HG03064 (cell line): Measurements from ENCODE around the gene KAT6B.
"Not testable (repeated sequence)": the region's sequence is repeated elsewhere in the genome, so short reads cannot be mapped to it uniquely, and the experiment has no call there.

ENCODE experiments used
- ATAC-seq: cut with Tn5 transposase; IDR thresholded peaks from one replicate; pipeline ENCODE4 v1.9.1; 2021; ENCODE audit warnings: low read depth; ENCODE audit not compliant: unreplicated experiment

Gene KAT6B

GRCh38 chr10:75055896-75056406 is 229.6 kb downstream of the KAT6B start:
- ATAC-seq, result not testable (repeated sequence)

GRCh38 chr10:75057680-75058079 is 231.3 kb downstream of the KAT6B start:
- ATAC-seq, result no peak

GRCh38 chr10:75058161-75058560 is 231.8 kb downstream of the KAT6B start:
- ATAC-seq, result no peak

- no peak for ATAC-seq
These were observed 235.5 kb downstream of the KAT6B start for GRCh38 chr10:75061709-75062505.

GRCh38 chr10:75062506-75063299 is 236.3 kb downstream of the KAT6B start:
- ATAC-seq, result no peak

GRCh38 chr10:75063461-75064230 is 237.2 kb downstream of the KAT6B start:
- ATAC-seq, result no peak

- no peak for ATAC-seq
These were observed 238.7 kb downstream of the KAT6B start for GRCh38 chr10:75065076-75065475.

GRCh38 chr10:75066271-75066670 is 239.9 kb downstream of the KAT6B start:
- ATAC-seq, result no peak

- ATAC-seq, result no peak
These were observed 240.9 kb downstream of the KAT6B start for GRCh38 chr10:75067272-75067671.

- ATAC-seq, result no peak
These were observed 242.1 kb downstream of the KAT6B start for GRCh38 chr10:75068523-75068922.

- ATAC-seq, result no peak
These were observed 244.1 kb downstream of the KAT6B start for GRCh38 chr10:75070476-75070875.

GRCh38 chr10:75070961-75071428 is 244.6 kb downstream of the KAT6B start:
- ATAC-seq, result no peak

GRCh38 chr10:75071756-75072155 is 245.4 kb downstream of the KAT6B start:
- ATAC-seq, result no peak

- ATAC-seq, result no peak
These were observed 246.3 kb downstream of the KAT6B start for GRCh38 chr10:75072727-75073126.

GRCh38 chr10:75073442-75073841 is 247.0 kb downstream of the KAT6B start:
- ATAC-seq, result no peak

- no peak for ATAC-seq
These were observed 248.5 kb downstream of the KAT6B start for GRCh38 chr10:75074711-75075445.

- ATAC-seq, result no peak
These were observed 249.9 kb downstream of the KAT6B start for GRCh38 chr10:75076348-75076747.

GRCh38 chr10:75079436-75080083 is 253.2 kb downstream of the KAT6B start:
- ATAC-seq, result no peak

- no peak for ATAC-seq
These were observed 254.2 kb downstream of the KAT6B start for GRCh38 chr10:75080554-75080953.

GRCh38 chr10:75081379-75081778 is 255.0 kb downstream of the KAT6B start:
- ATAC-seq, result no peak
